Measurements from ENCODE around the gene CNNM1.

Gene CNNM1

GRCh38 chr10:99418910-99419624, 89.9 kb downstream of the CNNM1 start:
- no peak for DNase-seq (ENCODE audit: low read depth in 3 of 3)

DNA sequence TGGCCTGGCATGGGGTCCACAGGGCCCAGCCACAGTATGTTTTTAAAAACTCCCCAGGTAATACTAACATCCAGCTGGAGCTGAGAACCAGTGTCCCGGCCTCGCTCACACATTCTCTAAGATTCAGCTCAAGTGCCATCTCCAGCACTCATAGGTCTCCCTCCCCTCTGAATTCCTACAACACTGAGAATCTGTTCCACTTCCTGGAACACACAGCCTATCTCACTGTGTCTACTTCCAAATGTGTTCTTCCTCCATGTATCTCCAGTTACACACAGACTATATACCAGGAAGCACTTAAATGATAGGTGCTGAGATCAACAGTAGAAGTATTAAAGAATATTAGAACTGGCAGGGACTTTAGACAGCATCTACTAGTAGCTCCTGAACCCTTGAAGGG, 90.5 kb downstream of the CNNM1 start:
- DNase-seq (ENCODE audit: low read depth in 3 of 3) = no peak

- no peak for DNase-seq (ENCODE audit: low read depth in 3 of 3)
These were observed 92.1 kb downstream of the CNNM1 start for GRCh38 chr10:99421233-99421739.

DNA sequence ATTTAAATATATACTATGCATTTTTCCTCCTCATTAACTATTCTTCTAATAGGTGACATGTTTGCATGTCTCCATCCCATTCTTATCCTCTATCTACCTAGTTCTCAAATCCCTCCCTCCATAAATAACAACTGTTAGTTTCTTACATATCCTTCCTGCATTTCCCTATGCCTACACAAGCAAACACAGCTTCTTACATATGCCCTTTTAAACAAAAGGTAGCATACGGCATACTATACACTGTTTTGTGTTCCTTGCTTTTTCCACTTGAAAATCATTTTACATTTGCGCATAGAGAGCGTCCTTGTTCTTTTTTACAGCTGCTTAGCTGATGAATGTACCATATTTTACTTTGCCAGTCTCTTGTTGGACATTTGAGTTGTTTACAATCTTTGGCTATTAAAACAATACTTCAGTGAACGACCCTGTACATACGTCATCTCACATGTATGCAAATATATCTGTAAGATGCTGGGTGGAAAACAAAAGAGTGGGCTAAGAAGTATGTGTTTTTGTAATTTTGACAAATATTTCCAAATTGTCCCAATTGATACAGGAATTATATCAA, 93.5 kb downstream of the CNNM1 start:
- no peak for DNase-seq (ENCODE audit: low read depth in 3 of 3)

DNA sequence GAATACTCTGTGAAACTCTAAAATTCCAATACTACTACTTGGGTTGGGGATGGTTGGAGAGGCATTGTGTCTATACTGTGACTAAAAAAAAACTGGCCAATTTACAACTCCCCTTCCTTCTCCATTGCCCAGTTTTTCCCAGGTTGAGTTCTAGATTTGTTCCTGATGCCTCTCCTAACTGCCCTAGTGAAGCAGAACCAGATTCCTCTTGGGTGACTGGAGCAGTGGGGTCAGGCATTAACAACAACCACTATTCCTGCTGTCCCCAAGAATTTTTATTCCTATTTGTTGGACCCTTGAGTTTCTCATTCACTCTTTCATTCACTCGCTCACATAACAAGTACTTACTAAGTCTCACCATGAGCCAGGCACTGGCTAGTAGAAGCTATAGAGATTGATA, 95.5 kb downstream of the CNNM1 start:
- no peak for DNase-seq (ENCODE audit: low read depth in 3 of 3)

- DNase-seq (ENCODE audit: low read depth in 3 of 3) = no peak
These were observed 96.0 kb downstream of the CNNM1 start for GRCh38 chr10:99425204-99425603.

DNA sequence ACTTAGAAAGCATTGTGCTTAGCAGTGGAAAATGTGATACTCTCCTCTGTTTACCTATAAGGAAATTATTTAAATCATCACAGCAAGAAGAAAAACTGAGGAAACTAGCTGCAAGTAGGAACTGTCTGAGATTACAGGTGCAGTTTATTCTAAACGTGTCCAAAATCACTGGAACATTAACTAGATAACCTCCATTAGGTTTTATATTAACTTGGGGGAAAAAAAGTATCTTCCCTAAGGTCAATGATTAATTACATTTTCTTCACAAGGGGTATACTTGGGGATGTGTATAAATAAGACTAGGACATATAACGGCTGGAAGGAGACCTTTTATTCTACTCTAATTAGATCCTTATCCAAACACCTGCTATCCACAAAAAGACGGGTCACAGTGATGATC, 97.5 kb downstream of the CNNM1 start:
- no peak for DNase-seq (ENCODE audit: low read depth in 3 of 3)

DNA sequence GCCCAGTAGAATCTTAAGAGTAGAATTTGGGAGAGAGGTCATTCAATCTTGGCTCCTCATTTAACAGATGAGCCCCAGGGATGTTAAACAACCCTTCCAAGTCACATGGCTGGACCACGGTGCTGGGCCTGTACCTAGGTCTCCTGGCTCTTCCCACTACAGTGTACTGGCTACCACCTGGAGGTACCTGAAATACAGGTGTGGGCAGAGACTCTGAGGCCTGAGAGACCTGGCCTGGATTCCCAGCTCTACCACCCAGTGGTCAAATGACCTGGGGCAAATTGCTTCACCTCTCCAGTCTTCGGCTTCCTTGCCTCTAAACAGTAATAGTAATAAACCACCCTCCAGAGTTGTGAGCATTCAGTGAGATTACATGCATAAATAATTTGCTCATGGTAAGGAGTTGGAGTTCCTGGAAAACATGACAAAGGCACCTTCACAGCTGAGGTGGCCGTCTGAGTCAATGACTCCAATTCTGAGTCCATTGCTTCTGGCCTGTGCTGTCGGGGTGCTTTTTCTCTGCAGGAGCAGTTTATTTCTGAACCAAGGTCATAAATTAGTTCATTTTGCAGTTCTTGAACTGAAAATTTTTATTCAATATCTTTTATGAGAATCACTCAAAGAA, 98.5 kb downstream of the CNNM1 start:
- no peak for DNase-seq (ENCODE audit: low read depth in 3 of 3)

GRCh38 chr10:99429517-99430095, 100.5 kb downstream of the CNNM1 start:
- DNase-seq (ENCODE audit: low read depth in 3 of 3) = no peak

- no peak for DNase-seq (ENCODE audit: low read depth in 3 of 3)
These were observed 100.9 kb downstream of the CNNM1 start for GRCh38 chr10:99430116-99430450.

- DNase-seq (ENCODE audit: low read depth in 3 of 3) = peak; percentile 87 to 97 (median 94)
These were observed 101.5 kb downstream of the CNNM1 start, which contains the start of gene GOT1 for GRCh38 chr10:99430451-99431189. Gene GOT1, minus strand, starts transcription at chr10:99430624. Its CDS starts 59 bp downstream, at chr10:99430565.

DNA sequence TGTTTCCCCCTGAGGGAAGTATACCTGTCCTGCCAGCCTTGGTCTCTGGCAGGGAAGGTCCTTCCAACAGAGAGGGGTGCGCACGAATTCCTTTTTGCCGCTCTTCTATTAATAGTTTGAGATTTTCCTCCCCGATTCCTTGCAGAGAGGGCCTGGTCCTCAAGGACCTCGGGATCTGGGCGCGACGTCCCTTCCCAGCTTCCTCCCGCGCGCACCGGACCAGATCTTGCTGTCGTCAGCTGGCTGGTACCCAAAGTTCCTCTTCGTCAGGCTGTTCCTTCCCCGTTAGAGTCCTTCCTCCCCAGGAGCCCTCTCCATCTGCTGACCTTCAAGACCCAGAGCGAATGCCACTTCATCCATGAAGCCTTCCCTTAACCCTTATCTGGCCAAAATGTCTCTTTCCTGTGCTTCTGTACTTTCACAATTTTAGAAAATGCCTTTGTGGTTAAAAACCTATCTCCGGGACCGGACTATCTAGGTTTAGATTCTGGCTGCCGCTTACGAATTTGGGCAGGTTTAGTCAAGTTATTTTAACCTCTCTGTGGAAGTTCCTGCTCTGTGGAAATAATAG, 102.1 kb downstream of the CNNM1 start:
- peak in 1 of 3 experiments; percentile 15 for DNase-seq (ENCODE audit: low read depth in 3 of 3)

DNA sequence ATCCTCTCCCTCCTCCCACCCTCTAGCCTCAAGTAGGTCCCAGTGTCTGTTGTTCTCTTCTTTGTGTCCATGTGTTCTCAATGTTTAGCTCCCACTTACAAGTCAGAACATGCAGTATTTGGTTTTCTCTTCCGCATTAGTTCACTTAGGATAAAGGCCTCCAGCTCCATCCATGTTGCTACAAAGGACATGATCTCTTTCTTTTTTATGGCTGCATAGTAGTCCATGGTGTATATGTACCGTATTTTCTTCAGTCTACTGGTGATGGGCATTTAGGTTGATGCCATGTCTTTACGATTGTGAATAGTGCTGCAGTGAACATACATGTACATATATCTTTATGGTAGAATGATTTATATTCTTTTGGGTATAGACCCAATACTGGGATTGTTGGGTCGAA, 102.9 kb downstream of the CNNM1 start:
- no peak for DNase-seq (ENCODE audit: low read depth in 3 of 3)

GRCh38 chr10:99432881-99433280, 103.7 kb downstream of the CNNM1 start:
- no peak for DNase-seq (ENCODE audit: low read depth in 3 of 3)

DNA sequence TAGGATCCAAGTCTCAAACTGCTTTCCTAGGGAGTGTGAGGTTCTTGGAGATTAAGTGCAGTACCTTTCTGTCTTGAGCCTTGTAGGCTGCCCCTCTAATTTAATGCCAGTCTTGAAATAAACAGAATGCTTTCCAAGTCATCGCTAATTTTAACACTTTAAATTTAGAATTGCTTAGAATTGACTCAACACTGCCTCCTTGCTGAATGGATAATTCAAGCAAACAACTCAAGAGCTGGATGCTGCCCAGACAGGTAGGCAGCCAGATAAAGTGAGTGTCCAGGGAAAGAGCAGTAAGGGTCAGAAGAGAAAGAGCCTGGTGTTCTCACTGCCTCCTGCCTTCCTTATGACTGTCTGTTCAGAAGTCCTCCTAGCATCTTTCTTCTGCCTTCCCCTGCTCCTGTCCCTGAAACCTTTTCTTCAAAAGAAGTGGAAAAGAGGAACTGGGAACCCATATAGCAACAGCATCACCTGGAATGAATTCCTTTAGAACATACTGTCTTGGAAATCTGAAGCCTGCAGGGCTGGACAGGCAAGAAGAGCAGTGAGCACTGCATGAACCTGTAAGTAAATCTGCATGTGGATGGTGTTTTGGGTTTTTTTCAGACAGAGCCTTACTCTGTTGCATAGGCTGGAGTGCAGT, 104.3 kb downstream of the CNNM1 start:
- no peak for DNase-seq (ENCODE audit: low read depth in 3 of 3)

DNA sequence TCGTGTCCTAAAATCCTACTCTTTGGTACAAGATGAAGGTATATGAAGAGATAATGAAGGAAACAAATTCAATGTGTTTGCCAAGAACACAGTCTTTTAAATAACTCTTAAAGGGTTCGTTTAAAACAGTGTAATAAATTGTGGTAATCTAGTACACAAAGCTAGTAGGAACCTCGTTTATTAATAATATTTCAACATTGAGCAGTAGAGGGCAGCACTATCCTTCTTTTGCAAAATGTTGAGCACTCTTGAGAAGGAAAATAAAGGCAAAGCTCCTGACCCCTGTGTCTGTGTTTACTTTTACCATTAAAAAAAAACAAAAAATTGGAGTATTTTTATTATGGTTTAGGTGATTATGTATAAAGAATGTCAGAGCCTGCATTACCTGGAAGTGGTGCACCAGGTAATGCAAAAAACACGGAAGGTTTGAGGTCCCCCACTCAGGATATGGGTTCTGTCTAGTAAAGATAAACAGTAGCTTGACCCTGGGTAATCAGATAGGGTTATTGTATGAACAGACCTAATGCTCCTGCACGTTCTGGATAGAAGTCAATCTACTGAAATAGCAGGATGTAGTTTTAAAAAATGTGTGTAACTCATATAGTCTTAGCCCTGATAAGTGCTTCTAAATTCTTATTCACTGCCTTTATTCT, 107.0 kb downstream of the CNNM1 start:
- DNase-seq (ENCODE audit: low read depth in 3 of 3) = no peak

- no peak for DNase-seq (ENCODE audit: low read depth in 3 of 3)
These were observed 109.7 kb downstream of the CNNM1 start for GRCh38 chr10:99438890-99439289.

- DNase-seq (ENCODE audit: low read depth in 3 of 3) = no peak
These were observed 113.2 kb downstream of the CNNM1 start for GRCh38 chr10:99442394-99442793.

DNA sequence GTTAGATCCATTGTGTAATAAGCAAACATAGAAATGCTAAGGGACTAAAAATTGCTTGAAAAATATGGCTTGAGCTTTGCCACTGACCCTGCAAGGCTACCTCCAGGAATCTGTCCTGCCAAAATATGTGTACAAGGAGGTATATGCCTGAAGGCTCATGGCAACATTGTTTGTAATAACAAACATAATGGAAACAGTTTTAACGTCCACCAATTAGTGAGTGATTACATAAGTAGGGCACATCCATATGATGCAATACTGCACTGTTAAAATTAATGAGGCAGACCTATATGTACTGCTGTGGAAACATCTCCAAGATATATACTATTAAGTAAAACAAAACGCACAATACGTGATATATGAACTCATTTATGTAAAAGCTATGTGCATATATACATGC, 114.3 kb downstream of the CNNM1 start:
- no peak for DNase-seq (ENCODE audit: low read depth in 3 of 3)
